Peyer's patch (tissue), 4 donors: Measurements from ENCODE around the gene FAM53A. TPM values are rescaled to one million over a fixed set of nuclear protein-coding genes. Genes with fewer than 3 reads are reported as not detected.
"Not testable (repeated sequence)": the region's sequence is repeated elsewhere in the genome, so short reads cannot be mapped to it uniquely, and the experiment has no call there.

Experiments used
- DNase-seq, 3 donors: peaks; one replicate each; pipeline ENCODE4 v3.0.0-alpha.2; 2017 to 2019
- H3K27ac ChIP-seq, 4 donors: fragments of 200-600 bp; sonication (generic); one replicate each; pipeline ENCODE4 v1.5.1; 2016 to 2019
- H3K27me3 ChIP-seq, 2 donors: fragments of 200-600 bp; sonication (generic); one replicate each; pipeline ENCODE4 v1.5.1; 2019
- H3K36me3 ChIP-seq, 3 donors: fragments of 200-600 bp; sonication (generic); one replicate each; pipeline ENCODE4 v1.5.1; 2016 to 2019
- H3K4me1 ChIP-seq, 4 donors: fragments of 200-600 bp; sonication (generic); one replicate each; pipeline ENCODE4 v1.5.1; 2016 to 2019
- H3K4me3 ChIP-seq, 4 donors: fragments of 200-600 bp; sonication (generic); 1 replicate in 3 of 4; 2 replicates in 1 of 4; pipeline ENCODE4 v1.5.1; 2016 to 2019; ENCODE audit warnings: mild to moderate bottlenecking in 1 of 4
- H3K9me3 ChIP-seq, 4 donors: fragments of 200-600 bp; sonication (generic); one replicate each; pipeline ENCODE4 v1.5.1; 2016 to 2019; ENCODE audit warnings: mild to moderate bottlenecking in 1 of 4
- CTCF ChIP-seq, 6 experiments: fragments of 450-650 bp in 4 of 6; fragments of 200-600 bp in 2 of 6; sonication (generic) in 1 of 6; IDR thresholded peaks; one replicate each; pipeline ENCODE4 v1.5.1; 2017 to 2019; ENCODE audit warnings: antibody characterized with exemption in 6 of 6, mild to moderate bottlenecking in 3 of 6, moderate library complexity in 1 of 6
- POLR2A ChIP-seq, 2 donors: fragments of 450-650 bp; IDR thresholded peaks; one replicate each; pipeline ENCODE4 v1.5.1; 2017; ENCODE audit warnings: antibody characterized with exemption in 2 of 2, mild to moderate bottlenecking in 2 of 2, moderate library complexity in 2 of 2
- total RNA-seq, 4 donors: library from RNA; depleted of rRNA; stranded (reverse); fragments of >200 nt; gene quantifications; one replicate each; pipeline ENCODE4 v1.1.0, GENCODE V29; 2016

FAM53A gene
- total RNA-seq, 4 donors from 2014 or later = 1.5 to 8.3 (median 1.8) TPM; not detected in 1

- no peaks in the 10 kb centered on the region for H3K4me1 ChIP-seq
- no peak overlapping the region for H3K4me3 ChIP-seq
- H3K9me3 ChIP-seq = no peaks in the 10 kb centered on the region
- no peaks in the 10 kb centered on the region for H3K36me3 ChIP-seq
- no peak for DNase-seq
- H3K27ac ChIP-seq = no peak overlapping the region
- no peaks in the 10 kb centered on the region for H3K27me3 ChIP-seq
- TF ChIP-seq POLR2A (IDR thresholded peaks at IDR 0.05) (no peak), CTCF (IDR thresholded peaks at IDR 0.05) (no peak)
Measured at GRCh38 chr4:1676605-1677525, 7.2 kb downstream of the FAM53A start.

- DNase-seq = no peak
- no peaks in the 10 kb centered on the region for H3K4me1 ChIP-seq
- TF ChIP-seq POLR2A (IDR thresholded peaks at IDR 0.05) (no peak), CTCF (IDR thresholded peaks at IDR 0.05) (no peak)
- no peaks in the 10 kb centered on the region for H3K27me3 ChIP-seq
- H3K27ac ChIP-seq = no peak overlapping the region
- H3K4me3 ChIP-seq = no peak overlapping the region
- no peaks in the 10 kb centered on the region for H3K36me3 ChIP-seq
- H3K9me3 ChIP-seq = no peaks in the 10 kb centered on the region
Measured at GRCh38 chr4:1675802-1676137, 8.3 kb downstream of the FAM53A start.

GRCh38 chr4:1675136-1675801, 8.8 kb downstream of the FAM53A start:
- Histone ChIP-seq H3K4me1 (no peaks in the 10 kb centered on the region), H3K4me3 (no peak overlapping the region), H3K27me3 (no peaks in the 10 kb centered on the region), H3K9me3 (no peaks in the 10 kb centered on the region), H3K27ac (no peak overlapping the region), H3K36me3 (no peaks in the 10 kb centered on the region)
- no peak for DNase-seq
- no peak for TF ChIP-seq POLR2A (IDR thresholded peaks at IDR 0.05)
- no peak for TF ChIP-seq CTCF (IDR thresholded peaks at IDR 0.05)

- TF ChIP-seq CTCF (IDR thresholded peaks at IDR 0.05) (no peak), POLR2A (IDR thresholded peaks at IDR 0.05) (no peak)
- Histone ChIP-seq H3K27me3 (no peaks in the 10 kb centered on the region), H3K27ac (no peak overlapping the region), H3K36me3 (no peaks in the 10 kb centered on the region), H3K4me3 (no peak overlapping the region), H3K9me3 (no peaks in the 10 kb centered on the region), H3K4me1 (no peaks in the 10 kb centered on the region)
- DNase-seq = no peak
Measured at GRCh38 chr4:1674682-1675081, 9.4 kb downstream of the FAM53A start.

- DNase-seq = no peak
- H3K27ac ChIP-seq = no peak overlapping the region
- no peak overlapping the region for H3K4me3 ChIP-seq
- H3K9me3 ChIP-seq = no peaks in the 10 kb centered on the region
- H3K36me3 ChIP-seq = no peaks in the 10 kb centered on the region
- H3K27me3 ChIP-seq = no peaks in the 10 kb centered on the region
- TF ChIP-seq POLR2A (IDR thresholded peaks at IDR 0.05) = no peak
- no peaks in the 10 kb centered on the region for H3K4me1 ChIP-seq
Measured at GRCh38 chr4:1673671-1674070, 10.4 kb downstream of the FAM53A start.

- H3K27me3 ChIP-seq, H3K4me3 ChIP-seq, H3K4me1 ChIP-seq, H3K36me3 ChIP-seq, DNase-seq, H3K27ac ChIP-seq, H3K9me3 ChIP-seq: not testable (repeated sequence)
Measured at GRCh38 chr4:1671011-1671410, 13.1 kb downstream of the FAM53A start.
